GM18519 (cell line): ENCODE results near the gene PHIP.
"Not testable (repeated sequence)": the region's sequence is repeated elsewhere in the genome, so short reads cannot be mapped to it uniquely, and the experiment has no call there.

Experiments used
- ATAC-seq: cut with Tn5 transposase; IDR thresholded peaks from one replicate; pipeline ENCODE4 v1.9.1; 2021; ENCODE audit warnings: mild to moderate bottlenecking, moderate library complexity; ENCODE audit not compliant: unreplicated experiment, low FRiP score

The PHIP gene

DNA sequence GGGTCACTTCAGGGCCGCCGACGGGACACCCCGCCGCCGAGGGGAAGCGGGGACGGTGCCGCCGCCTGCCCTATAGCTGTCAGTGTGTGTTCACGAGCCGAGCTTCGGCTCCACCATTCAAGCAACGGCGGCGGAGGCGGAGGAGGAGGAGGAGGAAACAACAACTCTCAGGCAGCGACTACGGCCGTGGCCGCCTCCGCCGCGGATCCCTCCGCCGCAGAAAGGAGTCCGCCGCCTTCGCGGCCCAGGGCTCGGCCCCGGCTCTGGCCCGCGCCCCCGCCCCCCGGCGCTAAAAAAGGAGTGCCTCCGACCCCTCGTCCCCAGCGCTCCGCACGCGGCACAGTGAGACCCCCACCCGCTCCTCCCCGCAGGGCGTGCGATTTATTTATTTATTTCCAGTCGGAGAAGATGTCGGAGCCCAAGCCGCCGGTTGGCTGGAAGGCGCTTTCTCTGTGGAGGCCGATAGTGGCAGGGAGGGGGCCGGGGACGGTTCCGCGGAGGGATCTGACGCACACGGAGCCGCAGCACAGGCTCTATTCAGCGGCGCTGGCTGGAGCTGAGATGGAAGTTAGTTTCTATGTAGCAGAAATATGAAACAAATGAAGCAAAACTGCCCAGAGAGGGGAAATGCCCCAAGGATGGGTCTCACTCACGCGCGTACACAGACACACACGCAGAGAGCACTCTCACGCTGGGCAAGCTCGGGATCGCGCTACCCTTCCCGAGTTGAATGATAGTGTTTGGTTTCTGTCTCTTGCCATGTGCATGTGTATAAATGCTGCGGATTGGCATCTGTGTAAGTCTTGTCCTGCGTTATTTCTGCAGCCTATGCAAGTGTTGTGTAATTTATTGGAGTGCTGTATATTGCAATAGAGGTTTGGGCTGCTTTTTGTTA is at the start of gene PHIP:
TSS of gene PHIP (minus strand) at position 180 of the 895 bp plus-strand sequence. CDS start 186 bp downstream, outside the sequence.
- ATAC-seq: peak; percentile 31

- ATAC-seq: no peak
These were observed 49.6 kb upstream of the PHIP start for GRCh38 chr6:79127660-79128059.

- no peak for ATAC-seq
These were observed 41.2 kb upstream of the PHIP start for GRCh38 chr6:79119217-79119616.

DNA sequence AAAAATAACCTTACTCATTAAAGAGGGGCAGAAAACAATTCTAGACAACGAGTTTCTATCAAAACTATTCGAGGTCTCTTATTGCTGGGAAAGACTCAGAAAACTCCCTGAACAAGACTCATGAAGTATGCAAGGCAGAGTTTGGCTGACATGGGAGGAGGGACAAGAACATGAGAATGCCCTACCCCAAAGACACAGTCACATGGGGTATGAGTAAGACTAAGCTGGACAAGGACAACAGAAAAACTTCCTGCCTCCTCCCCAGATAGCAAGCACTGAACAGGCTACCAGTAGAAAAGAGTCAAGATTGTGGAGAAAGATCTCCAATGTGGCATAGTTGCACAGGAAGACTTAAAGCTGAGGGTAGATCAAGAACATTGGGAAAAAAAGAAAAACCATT is 39.7 kb upstream of the PHIP start:
- no peak for ATAC-seq

DNA sequence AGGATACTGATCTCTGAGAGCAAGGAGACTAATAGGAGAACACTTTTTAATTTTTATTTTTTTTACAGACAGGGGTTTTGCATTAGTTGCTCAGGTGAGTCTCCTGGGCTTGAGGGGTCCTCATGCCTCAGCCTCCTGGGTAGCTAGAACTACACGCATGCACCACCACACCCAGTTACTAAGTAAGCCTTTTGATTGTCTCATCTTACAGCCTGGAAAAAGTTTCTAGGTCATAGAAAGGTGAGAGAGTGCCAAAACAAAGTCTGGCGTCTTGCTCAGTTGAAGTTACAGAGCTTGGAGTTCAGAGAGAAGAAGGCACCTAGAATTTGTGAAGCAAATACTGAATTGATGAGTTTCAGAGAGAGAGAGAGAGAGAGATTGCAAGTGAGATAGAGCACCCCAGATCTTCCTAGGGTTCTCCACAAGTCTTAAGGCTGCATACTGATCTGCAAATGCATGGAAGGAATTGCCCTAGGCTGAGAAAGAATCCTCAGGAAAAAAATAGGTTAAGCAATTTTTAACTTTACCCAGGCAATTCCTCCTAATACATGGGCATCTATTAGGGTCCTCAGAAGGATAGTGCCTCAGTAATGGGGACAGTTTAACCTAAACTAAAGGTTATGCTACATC is 37.6 kb upstream of the PHIP start:
- ATAC-seq: no peak

GRCh38 chr6:79111549-79111948 is 33.5 kb upstream of the PHIP start:
- no peak for ATAC-seq

- ATAC-seq: no peak
These were observed 23.1 kb upstream of the PHIP start for GRCh38 chr6:79101164-79101563.

DNA sequence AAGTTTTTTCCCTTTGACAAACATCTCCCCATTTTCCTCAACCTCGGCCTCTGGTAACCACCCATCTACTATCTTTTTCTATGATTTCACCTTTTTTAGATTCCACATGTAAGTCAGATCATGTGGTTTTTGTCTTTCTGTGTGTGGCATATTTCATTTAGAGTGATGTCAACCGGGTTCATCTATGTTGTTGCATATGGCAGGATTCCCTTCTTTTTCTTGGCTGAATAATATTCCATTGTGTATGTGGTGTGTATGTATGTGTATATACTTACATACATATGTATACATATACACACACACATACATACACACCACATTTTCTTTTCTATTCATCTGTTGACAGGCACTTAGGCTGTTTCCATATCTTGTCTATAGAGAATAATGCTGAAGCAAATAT is 22.2 kb upstream of the PHIP start:
- ATAC-seq: no peak

DNA sequence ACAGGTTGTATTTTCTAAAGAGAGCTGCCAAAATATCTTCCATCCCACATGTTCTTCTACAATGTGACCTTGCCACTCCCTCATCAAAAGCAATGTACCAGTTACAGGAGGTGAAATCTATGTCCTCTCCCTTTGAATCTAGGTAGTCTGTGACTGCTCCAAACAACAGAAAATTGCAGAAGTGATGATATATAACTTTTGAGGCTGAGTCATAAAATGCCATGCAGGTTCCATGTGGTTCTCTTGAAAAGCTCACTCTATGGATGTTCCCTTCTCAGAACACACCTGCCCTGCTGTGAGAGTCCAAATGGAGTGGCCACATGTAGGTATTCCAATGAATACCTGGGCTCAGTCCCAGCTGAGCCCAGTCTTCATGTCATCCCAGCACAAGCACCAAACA is 16.9 kb upstream of the PHIP start:
- no peak for ATAC-seq

DNA sequence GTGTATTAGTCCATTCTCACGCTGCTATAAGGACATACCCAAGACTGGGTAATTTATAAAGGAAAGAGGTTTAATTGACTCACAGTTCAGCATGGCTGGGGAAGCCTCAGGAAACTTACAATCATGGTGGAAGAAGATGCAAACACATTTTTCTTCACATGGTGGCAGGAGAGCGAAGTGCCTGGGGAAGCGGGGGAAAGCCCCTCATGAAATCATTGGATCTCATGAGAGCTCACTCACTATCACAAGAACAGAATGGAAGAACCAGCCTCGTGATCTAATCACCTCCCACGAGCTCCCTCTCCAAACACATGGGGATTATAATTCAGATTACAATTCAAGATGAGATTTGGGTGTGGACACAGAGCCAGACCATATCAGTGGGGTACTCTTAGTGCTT is 13.7 kb upstream of the PHIP start:
- ATAC-seq: not testable (repeated sequence)

GRCh38 chr6:79089552-79090404 is 11.7 kb upstream of the PHIP start:
- no peak for ATAC-seq

DNA sequence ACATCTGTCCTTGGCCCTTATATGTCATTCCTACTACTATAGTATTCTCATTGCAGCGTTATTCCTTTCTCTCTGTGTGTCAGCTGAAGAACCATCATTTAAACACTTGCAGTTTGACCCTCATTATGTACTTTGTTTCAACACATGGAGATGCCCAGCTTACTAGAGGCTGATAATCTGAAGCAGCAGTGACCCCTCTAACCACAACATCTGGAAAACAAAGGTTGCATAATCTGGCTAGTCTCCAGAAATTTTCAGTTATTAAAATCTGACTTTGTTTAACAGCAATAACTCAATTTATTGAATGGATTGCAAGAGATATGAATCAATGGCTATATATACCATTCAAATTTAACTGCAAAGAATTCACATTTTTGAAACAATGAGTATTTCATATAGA is 6.6 kb upstream of the PHIP start:
- no peak for ATAC-seq

GRCh38 chr6:79082304-79082703 is 4.2 kb upstream of the PHIP start:
- no peak for ATAC-seq

GRCh38 chr6:79081663-79082062 is 3.6 kb upstream of the PHIP start:
- no peak for ATAC-seq

DNA sequence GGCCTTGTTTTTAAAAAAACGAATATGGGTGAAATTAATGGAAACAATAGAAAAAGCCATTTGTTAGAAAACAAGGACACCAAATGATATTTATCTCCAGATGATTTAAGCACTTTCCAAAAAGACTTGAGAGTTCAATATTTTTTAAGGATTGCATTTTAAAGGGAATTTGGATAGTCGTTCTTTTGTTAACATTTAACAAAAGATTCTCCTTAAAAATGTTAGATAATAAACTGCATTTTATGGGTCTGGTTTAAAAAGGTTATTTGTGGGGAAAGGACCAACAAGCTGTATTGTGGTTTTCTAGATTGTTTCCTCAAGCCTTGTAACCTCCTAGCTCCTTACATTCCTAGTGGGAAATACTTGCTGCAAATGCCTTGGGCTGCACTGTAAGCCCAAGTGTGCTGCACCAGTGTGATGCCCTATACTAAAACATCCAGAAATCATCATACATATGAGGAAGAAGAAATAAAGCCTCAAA is 1.5 kb upstream of the PHIP start:
- ATAC-seq: no peak

DNA sequence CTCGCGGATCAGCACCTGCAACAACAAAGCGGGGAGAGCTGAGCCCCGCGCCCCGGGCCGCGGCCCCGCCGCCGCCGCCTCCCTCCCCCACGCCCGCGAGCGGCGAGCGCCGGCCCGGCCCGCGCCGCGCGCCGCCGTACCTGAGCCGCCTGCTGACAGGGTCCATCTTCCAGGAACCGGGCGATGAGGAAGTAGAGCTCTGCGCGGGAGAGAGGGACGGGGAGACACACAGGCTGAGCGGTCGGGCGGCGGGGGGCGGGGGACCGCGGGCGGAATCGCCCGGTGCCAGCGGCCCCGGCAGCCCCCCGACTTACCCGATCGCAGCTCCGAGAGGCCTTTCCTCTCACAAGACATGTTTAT is 359 bp downstream of the PHIP start:
- peak; percentile 5 for ATAC-seq

GRCh38 chr6:79076782-79077641 is 1.0 kb downstream of the PHIP start:
- ATAC-seq: peak; percentile 45

- no peak for ATAC-seq
These were observed 1.9 kb downstream of the PHIP start for GRCh38 chr6:79076160-79076559.

DNA sequence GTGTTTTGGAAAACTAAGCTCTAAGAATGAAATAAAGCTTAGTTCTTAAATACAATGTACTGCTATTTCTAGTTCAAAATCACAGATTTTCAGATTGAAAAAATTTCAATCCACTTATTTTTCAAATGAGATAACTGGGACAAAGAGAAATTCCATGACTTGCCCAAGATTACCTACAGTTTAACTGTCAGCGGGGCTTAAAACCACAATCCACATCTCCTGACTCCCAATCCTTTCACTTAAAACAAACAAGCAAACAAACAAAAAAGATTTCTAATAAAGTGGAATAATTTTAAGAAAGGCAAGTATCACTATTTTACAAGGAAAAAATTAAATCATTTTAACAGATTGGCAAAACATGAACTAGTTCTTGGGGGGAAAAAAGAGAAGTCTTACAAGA is 4.2 kb downstream of the PHIP start:
- no peak for ATAC-seq

- peak; percentile 30 for ATAC-seq
These were observed 5.3 kb downstream of the PHIP start for GRCh38 chr6:79072640-79073181.
